ENCODE results near the gene FAM240A.
"Not testable (repeated sequence)": the region's sequence is repeated elsewhere in the genome, so short reads cannot be mapped to it uniquely, and the experiment has no call there.

FAM240A gene

GRCh38 chr3:46587268-46587667 lies 25.1 kb upstream of the FAM240A start:
- not testable (repeated sequence) for DNase-seq

- DNase-seq, result no peak
Observed at GRCh38 chr3:46593274-46593862, 19.0 kb upstream of the FAM240A start.

- no peak for DNase-seq
Observed at GRCh38 chr3:46593979-46594378, 18.3 kb upstream of the FAM240A start.

GRCh38 chr3:46594723-46595122 lies 17.6 kb upstream of the FAM240A start:
- DNase-seq, result no peak

- DNase-seq, result no peak
Observed at GRCh38 chr3:46595819-46596314, 16.5 kb upstream of the FAM240A start.

- no peak for DNase-seq
Observed at GRCh38 chr3:46599590-46599989, 12.7 kb upstream of the FAM240A start.

- no peak for DNase-seq
Observed at GRCh38 chr3:46603446-46604046, 8.8 kb upstream of the FAM240A start.

GRCh38 chr3:46604127-46604526 lies 8.2 kb upstream of the FAM240A start:
- DNase-seq, result no peak

- no peak for DNase-seq
Observed at GRCh38 chr3:46607603-46608028, 4.7 kb upstream of the FAM240A start.

- DNase-seq, result no peak
Observed at GRCh38 chr3:46609212-46609721, 3.1 kb upstream of the FAM240A start.

- DNase-seq, result no peak
Observed at GRCh38 chr3:46609944-46610722, 2.2 kb upstream of the FAM240A start.

- no peak for DNase-seq
Observed at GRCh38 chr3:46613313-46614005, 1.1 kb downstream of the FAM240A start.

GRCh38 chr3:46614431-46614830 lies 2.1 kb downstream of the FAM240A start:
- no peak for DNase-seq

- no peak for DNase-seq
Observed at GRCh38 chr3:46615050-46615775, 2.9 kb downstream of the FAM240A start.

GRCh38 chr3:46615976-46616375 lies 3.7 kb downstream of the FAM240A start:
- DNase-seq, result no peak

GRCh38 chr3:46617941-46618340 lies 5.6 kb downstream of the FAM240A start:
- no peak for DNase-seq

GRCh38 chr3:46619845-46620778 lies 7.8 kb downstream of the FAM240A start:
- no peak for DNase-seq

GRCh38 chr3:46624533-46624932 lies 12.2 kb downstream of the FAM240A start:
- no peak for DNase-seq

- DNase-seq, result no peak
Observed at GRCh38 chr3:46624975-46625490, 12.7 kb downstream of the FAM240A start.

- no peak for DNase-seq
Observed at GRCh38 chr3:46626039-46626438, 13.7 kb downstream of the FAM240A start.

GRCh38 chr3:46627078-46627477 lies 14.8 kb downstream of the FAM240A start:
- no peak for DNase-seq

Data from NCI-H524 treated with DMSO at 0.1 percent for 48 hours (cell line).